Endothelial cell of umbilical vein (primary cell): ENCODE measurements around the gene GARIN5A. TPM values are rescaled to one million over a fixed set of nuclear protein-coding genes. Genes with fewer than 3 reads are reported as not detected.

Experiments
- BruUV-seq: library from RNA; stranded (reverse); fragments of 400-500 nt; replicated peaks from 2 replicates; lab custom pipeline; 2021; lab: Mats Ljungman, UMichigan
- CTCF ChIA-PET: fragments of 300-600, 350-600 bp; sonication (Branson Sonifier 250); formaldehyde crosslinking; loops from one replicate; lab custom pipeline; 2021; ENCODE audit warnings: antibody characterized with exemption, inconsistent platforms; lab: Charles Lee
- POLR2A ChIA-PET: fragments of 300-600, 350-600 bp; sonication (Branson Sonifier 250); formaldehyde crosslinking; loops from one replicate; lab custom pipeline; 2021; ENCODE audit warnings: antibody characterized with exemption, inconsistent platforms; lab: Charles Lee
- DNase-seq: peaks from one replicate; pipeline ENCODE4 v3.0.0-alpha.2; 2011; ENCODE audit warnings: low read depth, low spot score
- FAIRE-seq: peaks from 2 replicates; lab custom pipeline; 2011; peaks lifted over from hg19 to GRCh38; lab: Jason Lieb, UNC
- H2AFZ ChIP-seq: 2 replicates; pipeline ENCODE4 v1.6.0; 2012; ENCODE audit warnings: low read depth, low read length, control low read depth, inconsistent platforms
- H3K27ac ChIP-seq: 2 replicates; pipeline ENCODE4 v1.5.1; 2011; ENCODE audit warnings: low read depth, mild to moderate bottlenecking, control low read depth, low read length, moderate library complexity; ENCODE audit not compliant: insufficient read depth
- H3K27me3 ChIP-seq, 2 experiments: 2 replicates each; pipeline versions ENCODE4 v1.6.0 to v1.6.1; 2011; ENCODE audit warnings: low read length in 2 of 2, mixed read lengths in 1 of 2; ENCODE audit not compliant: control insufficient read depth in 2 of 2, insufficient read depth in 2 of 2
- H3K36me3 ChIP-seq, 2 experiments: 2 replicates in 1 of 2; 3 replicates in 1 of 2; pipeline ENCODE4 v1.5.1; 2011; ENCODE audit warnings: low read length in 2 of 2, mild to moderate bottlenecking in 1 of 2, moderate library complexity in 1 of 2; ENCODE audit not compliant: control insufficient read depth in 2 of 2, insufficient read depth in 2 of 2; ENCODE audit errors: extremely low read depth in 1 of 2
- H3K4me1 ChIP-seq: 3 replicates; pipeline ENCODE4 v1.5.1; 2011; ENCODE audit warnings: mild to moderate bottlenecking, low read length; ENCODE audit not compliant: control insufficient read depth, insufficient read depth; ENCODE audit errors: extremely low read depth
- H3K4me2 ChIP-seq: 2 replicates; pipeline ENCODE4 v1.6.1; 2011; ENCODE audit warnings: low read length, control low read depth, mixed read lengths; ENCODE audit not compliant: insufficient read depth
- H3K4me3 ChIP-seq, 3 experiments: fragments of 200-600 bp in 1 of 3; sonication (generic), shearing (Covaris generic) in 1 of 3; replicated peaks in 1 of 3; 2 replicates each; pipeline ENCODE4 v1.5.1; 2011 to 2016; ENCODE audit warnings: control low read depth in 3 of 3, low read length in 3 of 3, mild to moderate bottlenecking in 2 of 3, inconsistent platforms in 1 of 3, low read depth in 1 of 3, moderate library complexity in 1 of 3; ENCODE audit not compliant: insufficient read depth in 1 of 3
- H3K79me2 ChIP-seq: 2 replicates; pipeline ENCODE4 v1.6.0; 2012; ENCODE audit warnings: low read length, inconsistent platforms; ENCODE audit not compliant: control insufficient read depth, insufficient read depth
- H3K9ac ChIP-seq: replicated peaks from 2 replicates; pipeline ENCODE3; 2011; ENCODE audit warnings: low read length, control low read depth; ENCODE audit not compliant: insufficient read depth; ENCODE audit errors: extremely low read depth
- H3K9me1 ChIP-seq: replicated peaks from 3 replicates; pipeline ENCODE4 v1.6.0; 2011; ENCODE audit warnings: mild to moderate bottlenecking, low read length; ENCODE audit not compliant: control insufficient read depth, insufficient read depth; ENCODE audit errors: extremely low read depth
- H3K9me3 ChIP-seq: replicated peaks from 2 replicates; pipeline ENCODE4 v1.5.1; 2012; ENCODE audit warnings: low read length, inconsistent platforms; ENCODE audit not compliant: control insufficient read depth, insufficient read depth
- H4K20me1 ChIP-seq: replicated peaks from 2 replicates; pipeline ENCODE3; 2011; ENCODE audit warnings: mild to moderate bottlenecking, low read length; ENCODE audit not compliant: control insufficient read depth, insufficient read depth; ENCODE audit errors: extremely low read depth
- CTCF ChIP-seq, 2 donors: IDR thresholded peaks; 1 replicate in 1 of 2; 2 replicates in 1 of 2; pipeline ENCODE4 v1.5.1; 2011; ENCODE audit warnings: low read length in 2 of 2, mild to moderate bottlenecking in 2 of 2, moderate library complexity in 2 of 2, control low read depth in 1 of 2, inconsistent platforms in 1 of 2, low read depth in 1 of 2; ENCODE audit not compliant: insufficient read depth in 1 of 2; ENCODE audit errors: extremely low read depth in 1 of 2
- EZH2 ChIP-seq: IDR thresholded peaks from 2 replicates; pipeline ENCODE4 v1.6.1; 2012; ENCODE audit warnings: borderline replicate concordance, low read depth, mild to moderate bottlenecking, moderate library complexity, low read length, inconsistent platforms; ENCODE audit not compliant: severe bottlenecking
- FOS ChIP-seq: IDR thresholded peaks from 2 replicates; pipeline ENCODE4 v1.6.1; 2011; ENCODE audit warnings: mild to moderate bottlenecking, low read length, moderate library complexity, borderline replicate concordance; ENCODE audit not compliant: insufficient read depth
- GATA2 ChIP-seq: IDR thresholded peaks from 2 replicates; pipeline ENCODE4 v1.7.0; 2011; ENCODE audit warnings: low read depth, mild to moderate bottlenecking, moderate library complexity, mixed read lengths, low read length; ENCODE audit not compliant: insufficient read length, insufficient read depth
- JUN ChIP-seq: IDR thresholded peaks from 2 replicates; pipeline ENCODE4 v1.6.1; 2011; ENCODE audit warnings: borderline replicate concordance, low read depth; ENCODE audit not compliant: insufficient read length, insufficient read depth
- MYC ChIP-seq: IDR thresholded peaks from one replicate; pipeline ENCODE4 v1.6.1; 2011; ENCODE audit warnings: mild to moderate bottlenecking, low read depth, low read length
- POLR2A ChIP-seq: IDR thresholded peaks from 2 replicates; pipeline ENCODE4 v1.6.1; 2012; ENCODE audit warnings: low read depth, mild to moderate bottlenecking, control low read depth, low read length
- POLR2AphosphoS5 ChIP-seq: IDR thresholded peaks from 2 replicates; pipeline ENCODE4 v1.6.1; 2012; ENCODE audit warnings: low read depth, mild to moderate bottlenecking, control low read depth, low read length, moderate library complexity; ENCODE audit not compliant: insufficient read depth
- dilution Hi-C: fragments of 300-500 bp; cut with MboI; formaldehyde crosslinking; loops from one replicate; pipeline ENCODE4 v1.15.0; 2019; ENCODE audit warnings: low sequenced_read_pairs; ENCODE audit not compliant: extremely low pct_ligation_motif_present
- intact Hi-C: fragments of 100-400 bp; cut with micrococcal nuclease; formaldehyde crosslinking; loops from one replicate; pipeline ENCODE4 v1.10.0; 2022
- polyA plus RNA-seq, 4 experiments: library from polyadenylated mRNA; depleted of rRNA in 3 of 4; stranded (reverse) in 3 of 4; unstranded in 1 of 4; fragments of >200 nt; gene quantifications; 2 replicates each; pipeline versions ENCODE4 v1.2.1 to v1.2.3, GENCODE V29; 2011 to 2012; ENCODE audit warnings: missing spikeins in 1 of 4
- total RNA-seq: library from RNA; stranded (reverse); gene quantifications from 2 replicates; pipeline ENCODE4 v1.2.3, GENCODE V29; 2021
- TF ChIP-seq, protein P1 (sequence below): IDR thresholded peaks from 2 replicates; pipeline ENCODE4 v1.6.1; 2011; ENCODE audit not compliant: insufficient read depth, insufficient read length

GARIN5A gene
- total and polyA plus RNA-seq, 2 donors (not counting 3 experiments of a cell fraction or from before 2014, with no cell fraction given), result 0.44 to 0.76 TPM

DNA sequence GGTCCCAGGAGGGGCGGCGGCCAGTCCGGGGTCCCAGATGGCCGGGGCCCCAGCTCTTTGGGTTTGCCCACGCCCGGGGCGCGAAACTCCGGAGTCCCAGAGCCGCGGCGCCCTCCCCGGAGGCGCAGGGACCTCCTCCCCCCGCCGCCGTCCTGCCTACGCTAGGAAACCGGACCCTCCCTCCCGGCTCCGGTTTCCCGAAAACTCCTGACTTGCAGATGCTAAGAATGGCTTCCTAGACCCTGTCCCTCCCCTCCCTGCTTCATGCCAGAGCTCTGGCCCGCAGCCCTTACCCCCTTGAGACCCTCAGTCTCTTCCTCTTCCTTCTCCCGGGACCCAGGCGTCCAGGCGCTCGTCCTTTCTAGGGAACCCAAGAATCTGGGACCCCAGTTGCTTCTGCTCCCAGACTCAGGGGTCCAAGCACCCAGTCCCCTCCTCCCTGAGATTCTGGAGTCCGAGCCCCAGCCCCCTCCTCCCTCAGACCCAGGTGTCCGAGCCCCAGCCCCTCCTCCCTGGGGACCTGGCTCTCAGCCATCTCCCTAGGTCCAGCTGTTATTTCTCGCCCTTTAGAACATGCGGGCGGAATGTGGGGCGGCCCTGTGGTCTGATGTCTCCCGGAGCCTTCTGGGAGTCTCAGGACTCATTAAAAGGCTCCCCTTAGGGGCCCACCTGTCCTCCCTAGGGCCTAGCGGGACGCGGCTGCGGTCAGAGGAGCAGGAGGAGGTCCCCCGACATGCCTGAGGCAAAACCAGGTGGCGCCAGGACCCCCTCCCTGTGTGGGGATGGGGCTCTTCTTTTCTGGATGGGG, 44.2 kb downstream of the GARIN5A start, which contains the start of gene MYBPC2:
TSS of gene MYBPC2 (plus strand) at position 672 of the 808 bp plus-strand sequence. CDS start at position 734, 62 bp downstream.
- no peaks in the 10 kb centered on the region for H4K20me1 ChIP-seq
- ChIA-PET CTCF (no interaction called here), POLR2A (no interaction called here)
- peak within 1 kb of the TSS; percentile 17 for H3K27ac ChIP-seq
- dilution Hi-C loops (no loop called here), intact Hi-C loops (no loop called here)
- no TSS peak for BruUV-seq
- peaks cover 6% of the 10 kb centered on the region for H3K4me1 ChIP-seq
- DNase-seq (no peak), FAIRE-seq (no peak)
- TF ChIP-seq POLR2AphosphoS5 (no peak), POLR2A (no peak), FOS (no peak), CTCF (IDR thresholded peaks at IDR 0.05; ENCODE audit: extremely low read depth in 1 of 2, insufficient read depth in 1 of 2, low read depth in 1 of 2, low read length in 2 of 2) (no peak), JUN (no peak), EZH2 (no peak), GATA2 (no peak), MYC (no peak)
- TF ChIP-seq, protein P1, sequence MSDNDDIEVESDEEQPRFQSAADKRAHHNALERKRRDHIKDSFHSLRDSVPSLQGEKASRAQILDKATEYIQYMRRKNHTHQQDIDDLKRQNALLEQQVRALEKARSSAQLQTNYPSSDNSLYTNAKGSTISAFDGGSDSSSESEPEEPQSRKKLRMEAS, result no peak
- H3K9me3 ChIP-seq, result no peaks in the 10 kb centered on the region
- H2AFZ ChIP-seq, result peak within 1 kb of the TSS; percentile 99
- H3K79me2 ChIP-seq, result no peaks in the 10 kb centered on the region
- peak within 1 kb of the TSS; percentile 30 to 51 (median 39) for H3K4me3 ChIP-seq
- H3K27me3 ChIP-seq, result peaks cover 4 to 13% of the 10 kb centered on the region in 2 experiments
- H3K4me2 ChIP-seq, result peak within 1 kb of the TSS; percentile 55
- no peak within 1 kb of the TSS for H3K9ac ChIP-seq
- no peaks in the 10 kb centered on the region for H3K36me3 ChIP-seq
- H3K9me1 ChIP-seq, result no peaks in the 10 kb centered on the region
